ENCODE results near the gene DOK7. TPM values are rescaled to one million over a fixed set of nuclear protein-coding genes. Genes with fewer than 3 reads are reported as not detected.

DOK7 gene
- total RNA-seq, 2 experiments from 2014 or later: not detected

DNA sequence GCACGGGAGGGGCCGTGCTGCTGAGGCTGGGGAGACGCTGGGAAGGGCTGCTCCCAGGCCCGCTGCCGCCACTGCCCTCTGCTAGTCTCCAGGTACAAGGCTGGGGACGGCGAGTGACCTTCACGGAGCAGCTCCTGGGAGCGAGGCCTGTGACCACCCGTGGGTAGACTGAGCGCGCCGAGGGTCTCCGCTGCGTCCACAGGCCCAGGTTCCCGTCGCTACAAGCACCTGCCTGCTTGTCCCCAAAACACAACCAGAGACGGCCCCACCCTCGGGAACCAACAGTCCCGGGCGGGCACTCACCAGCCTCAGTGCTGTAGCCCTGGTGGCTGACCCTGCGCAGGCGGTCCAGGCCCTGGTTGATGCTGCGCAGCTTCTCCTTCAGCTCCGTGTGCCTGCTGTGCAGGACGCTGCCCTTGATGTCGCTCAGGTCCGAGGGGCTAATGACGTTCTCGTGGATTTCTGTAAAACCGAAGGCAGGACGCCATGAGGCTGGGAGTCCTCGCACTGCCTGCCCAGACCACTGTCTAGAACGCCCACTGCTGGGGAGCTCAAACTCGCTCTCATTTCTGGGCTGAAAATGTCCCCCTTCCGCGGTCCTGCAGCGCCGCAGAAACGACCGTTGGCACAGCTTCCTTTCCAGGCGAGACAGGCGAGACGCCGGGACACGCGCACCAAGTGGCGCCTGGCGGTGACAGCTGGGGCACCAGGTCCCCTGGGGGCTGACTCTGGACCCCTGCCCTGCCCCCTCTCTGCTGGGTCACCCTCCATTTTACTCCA is 54.8 kb downstream of the DOK7 start:
- POLR2A ChIA-PET: no interaction called here
- H3K9me3 ChIP-seq (ENCODE audit: control insufficient read depth in 1 of 2, insufficient read depth in 1 of 2, low read length in 2 of 2): no peaks in the 10 kb centered on the region
- Mint-ChIP-seq H3K36me3 (ENCODE audit: low read depth) (peaks cover 74% of the 10 kb centered on the region), H3K4me1 (ENCODE audit: low read depth) (no peaks in the 10 kb centered on the region), H3K4me3 (no peak overlapping the region), H3K27me3 (no peaks in the 10 kb centered on the region), H3K27ac (no peak overlapping the region), H3K9me3 (no peaks in the 10 kb centered on the region)
- peaks cover 94% of the 10 kb centered on the region for H3K36me3 ChIP-seq (ENCODE audit: insufficient read depth, low read length)
- no peak overlapping the region for H3K4me3 ChIP-seq (ENCODE audit: low read length)
- H3K27me3 ChIP-seq (ENCODE audit: control insufficient read depth in 1 of 2, insufficient read depth in 2 of 2, low read length in 2 of 2): no peaks in the 10 kb centered on the region
- H3K4me1 ChIP-seq (ENCODE audit: insufficient read depth, low read length): no peaks in the 10 kb centered on the region
- CTCF ChIA-PET: no interaction called here
- TF ChIP-seq, protein P1, sequence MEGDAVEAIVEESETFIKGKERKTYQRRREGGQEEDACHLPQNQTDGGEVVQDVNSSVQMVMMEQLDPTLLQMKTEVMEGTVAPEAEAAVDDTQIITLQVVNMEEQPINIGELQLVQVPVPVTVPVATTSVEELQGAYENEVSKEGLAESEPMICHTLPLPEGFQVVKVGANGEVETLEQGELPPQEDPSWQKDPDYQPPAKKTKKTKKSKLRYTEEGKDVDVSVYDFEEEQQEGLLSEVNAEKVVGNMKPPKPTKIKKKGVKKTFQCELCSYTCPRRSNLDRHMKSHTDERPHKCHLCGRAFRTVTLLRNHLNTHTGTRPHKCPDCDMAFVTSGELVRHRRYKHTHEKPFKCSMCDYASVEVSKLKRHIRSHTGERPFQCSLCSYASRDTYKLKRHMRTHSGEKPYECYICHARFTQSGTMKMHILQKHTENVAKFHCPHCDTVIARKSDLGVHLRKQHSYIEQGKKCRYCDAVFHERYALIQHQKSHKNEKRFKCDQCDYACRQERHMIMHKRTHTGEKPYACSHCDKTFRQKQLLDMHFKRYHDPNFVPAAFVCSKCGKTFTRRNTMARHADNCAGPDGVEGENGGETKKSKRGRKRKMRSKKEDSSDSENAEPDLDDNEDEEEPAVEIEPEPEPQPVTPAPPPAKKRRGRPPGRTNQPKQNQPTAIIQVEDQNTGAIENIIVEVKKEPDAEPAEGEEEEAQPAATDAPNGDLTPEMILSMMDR (IDR thresholded peaks at IDR 0.05): no peak
- intact Hi-C loops (cut with DNase I, micrococcal nuclease): no loop called here
- no peak for DNase-seq
- no peak for ATAC-seq (ENCODE audit: poor library complexity)
- H3K27ac ChIP-seq (ENCODE audit: low read depth in 1 of 2, low read length in 2 of 2): no peak overlapping the region

DNA sequence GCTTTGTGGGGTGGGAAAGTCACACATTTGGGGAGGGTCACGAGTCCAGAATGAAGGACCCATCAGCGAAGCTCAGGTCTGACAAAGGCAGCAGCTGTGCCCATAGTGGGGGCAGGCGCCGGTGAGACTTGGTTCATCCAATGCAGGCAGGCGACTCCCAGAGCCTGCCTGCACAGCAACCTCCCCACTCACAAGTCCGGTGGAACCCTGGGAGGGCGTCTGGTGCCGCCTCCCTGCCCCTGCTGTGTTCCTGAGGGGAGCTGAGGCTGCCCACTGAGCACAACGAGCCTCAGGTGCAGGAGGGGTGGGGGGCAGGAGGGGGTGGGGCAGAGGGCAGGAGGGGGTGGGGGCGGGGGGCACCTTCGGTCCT is 55.4 kb downstream of the DOK7 start:
- Histone ChIP-seq H3K27me3 (ENCODE audit: control insufficient read depth in 1 of 2, insufficient read depth in 2 of 2, low read length in 2 of 2) (no peaks in the 10 kb centered on the region), H3K4me1 (ENCODE audit: insufficient read depth, low read length) (no peaks in the 10 kb centered on the region), H3K36me3 (ENCODE audit: insufficient read depth, low read length) (peaks cover 96% of the 10 kb centered on the region), H3K27ac (ENCODE audit: low read depth in 1 of 2, low read length in 2 of 2) (no peak overlapping the region), H3K9me3 (ENCODE audit: control insufficient read depth in 1 of 2, insufficient read depth in 1 of 2, low read length in 2 of 2) (no peaks in the 10 kb centered on the region), H3K4me3 (ENCODE audit: low read length) (no peak overlapping the region)
- Mint-ChIP-seq H3K4me1 (ENCODE audit: low read depth) (no peaks in the 10 kb centered on the region), H3K27me3 (no peaks in the 10 kb centered on the region), H3K4me3 (no peak overlapping the region), H3K36me3 (ENCODE audit: low read depth) (peaks cover 74% of the 10 kb centered on the region), H3K9me3 (no peaks in the 10 kb centered on the region), H3K27ac (no peak overlapping the region)
- ChIA-PET CTCF (no interaction called here), POLR2A (no interaction called here)
- DNase-seq (no peak), ATAC-seq (ENCODE audit: poor library complexity) (no peak)
- intact Hi-C loops (cut with DNase I, micrococcal nuclease): no loop called here
- TF ChIP-seq, protein P1 (IDR thresholded peaks at IDR 0.05): no peak

DNA sequence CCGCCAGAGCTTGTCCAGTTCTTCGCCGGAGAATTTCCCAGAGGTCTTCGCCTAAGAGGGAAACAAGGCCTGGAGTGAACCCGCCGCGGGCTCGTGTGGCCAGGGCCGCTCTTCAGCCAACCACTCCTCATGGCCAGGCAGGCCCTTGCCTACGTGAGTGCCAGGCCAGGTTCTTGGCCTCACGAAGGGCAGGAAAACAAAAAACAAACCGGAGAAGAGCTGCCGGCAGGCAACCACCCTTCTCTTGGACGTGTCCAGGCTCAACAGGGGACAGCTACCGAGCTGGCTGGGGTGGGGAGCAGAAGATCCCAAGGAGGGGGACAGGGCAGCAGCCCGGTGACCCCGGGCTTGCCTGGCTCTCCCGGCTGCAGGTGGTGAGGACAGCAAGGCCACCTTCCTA is 55.8 kb downstream of the DOK7 start:
- H3K27me3 ChIP-seq (ENCODE audit: control insufficient read depth in 1 of 2, insufficient read depth in 2 of 2, low read length in 2 of 2): no peaks in the 10 kb centered on the region
- H3K36me3 ChIP-seq (ENCODE audit: insufficient read depth, low read length): peaks cover 96% of the 10 kb centered on the region
- Mint-ChIP-seq H3K4me3 (no peak overlapping the region), H3K27me3 (no peaks in the 10 kb centered on the region), H3K27ac (no peak overlapping the region), H3K36me3 (ENCODE audit: low read depth) (peaks cover 72% of the 10 kb centered on the region), H3K4me1 (ENCODE audit: low read depth) (no peaks in the 10 kb centered on the region), H3K9me3 (no peaks in the 10 kb centered on the region)
- CTCF ChIA-PET: no interaction called here
- no peaks in the 10 kb centered on the region for H3K9me3 ChIP-seq (ENCODE audit: control insufficient read depth in 1 of 2, insufficient read depth in 1 of 2, low read length in 2 of 2)
- H3K27ac ChIP-seq (ENCODE audit: low read depth in 1 of 2, low read length in 2 of 2): no peak overlapping the region
- no peak for DNase-seq
- H3K4me3 ChIP-seq (ENCODE audit: low read length): no peak overlapping the region
- TF ChIP-seq, protein P1 (IDR thresholded peaks at IDR 0.05): no peak
- intact Hi-C loops (cut with DNase I, micrococcal nuclease): no loop called here
- no peaks in the 10 kb centered on the region for H3K4me1 ChIP-seq (ENCODE audit: insufficient read depth, low read length)
- no peak for ATAC-seq (ENCODE audit: poor library complexity)
- POLR2A ChIA-PET: no interaction called here

Measured in CD4-positive, alpha-beta T cell (primary cell).